Peyer's patch (tissue), 4 donors: ENCODE measurements around the gene KIAA0408. TPM values are rescaled to one million over a fixed set of nuclear protein-coding genes. Genes with fewer than 3 reads are reported as not detected.
A peak's percentile ranks its signal among the peaks of the same experiment; 100 is the strongest.

Experiments used
- DNase-seq, 3 donors: peaks; one replicate each; pipeline ENCODE4 v3.0.0-alpha.2; 2017 to 2019
- H3K27ac ChIP-seq, 4 donors: fragments of 200-600 bp; sonication (generic); one replicate each; pipeline ENCODE4 v1.5.1; 2016 to 2019
- H3K27me3 ChIP-seq, 2 donors: fragments of 200-600 bp; sonication (generic); one replicate each; pipeline ENCODE4 v1.5.1; 2019
- H3K36me3 ChIP-seq, 3 donors: fragments of 200-600 bp; sonication (generic); one replicate each; pipeline ENCODE4 v1.5.1; 2016 to 2019
- H3K4me1 ChIP-seq, 4 donors: fragments of 200-600 bp; sonication (generic); one replicate each; pipeline ENCODE4 v1.5.1; 2016 to 2019
- H3K4me3 ChIP-seq, 4 donors: fragments of 200-600 bp; sonication (generic); 1 replicate in 3 of 4; 2 replicates in 1 of 4; pipeline ENCODE4 v1.5.1; 2016 to 2019; ENCODE audit warnings: mild to moderate bottlenecking in 1 of 4
- H3K9me3 ChIP-seq, 4 donors: fragments of 200-600 bp; sonication (generic); one replicate each; pipeline ENCODE4 v1.5.1; 2016 to 2019; ENCODE audit warnings: mild to moderate bottlenecking in 1 of 4
- POLR2A ChIP-seq, 2 donors: fragments of 450-650 bp; IDR thresholded peaks; one replicate each; pipeline ENCODE4 v1.5.1; 2017; ENCODE audit warnings: antibody characterized with exemption in 2 of 2, mild to moderate bottlenecking in 2 of 2, moderate library complexity in 2 of 2
- total RNA-seq, 4 donors: library from RNA; depleted of rRNA; stranded (reverse); fragments of >200 nt; gene quantifications; one replicate each; pipeline ENCODE4 v1.1.0, GENCODE V29; 2016
- TF ChIP-seq, protein P1 (sequence below), 6 experiments: fragments of 450-650 bp in 4 of 6; fragments of 200-600 bp in 2 of 6; sonication (generic) in 1 of 6; IDR thresholded peaks; one replicate each; pipeline ENCODE4 v1.5.1; 2017 to 2019; ENCODE audit warnings: antibody characterized with exemption in 6 of 6, mild to moderate bottlenecking in 3 of 6, moderate library complexity in 1 of 6

KIAA0408 gene
- total RNA-seq, 4 donors from 2014 or later: 0.53 to 5.0 (median 3.8) TPM

DNA sequence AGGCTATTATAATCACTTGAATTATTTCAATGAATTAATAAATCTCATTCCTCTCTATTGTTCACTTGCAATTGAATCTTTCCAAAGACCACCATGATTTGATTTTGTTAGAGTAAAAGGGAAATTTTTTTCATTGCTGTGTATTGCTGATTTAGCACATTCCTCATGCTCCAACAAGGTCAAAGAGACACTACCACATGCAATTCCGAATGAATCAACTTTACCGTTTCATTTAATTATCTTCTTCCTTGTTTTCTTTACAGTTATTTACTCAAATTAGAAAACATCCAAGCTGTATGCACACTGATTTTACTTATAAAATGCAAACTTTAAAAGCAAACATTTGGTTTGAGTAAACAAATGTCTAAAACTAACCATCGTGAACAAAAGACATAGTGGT lies 967 bp downstream of the KIAA0408 start:
- no peaks in the 10 kb centered on the region for H3K9me3 ChIP-seq
- no peak for DNase-seq
- no peaks in the 10 kb centered on the region for H3K4me1 ChIP-seq
- TF ChIP-seq, protein P1, sequence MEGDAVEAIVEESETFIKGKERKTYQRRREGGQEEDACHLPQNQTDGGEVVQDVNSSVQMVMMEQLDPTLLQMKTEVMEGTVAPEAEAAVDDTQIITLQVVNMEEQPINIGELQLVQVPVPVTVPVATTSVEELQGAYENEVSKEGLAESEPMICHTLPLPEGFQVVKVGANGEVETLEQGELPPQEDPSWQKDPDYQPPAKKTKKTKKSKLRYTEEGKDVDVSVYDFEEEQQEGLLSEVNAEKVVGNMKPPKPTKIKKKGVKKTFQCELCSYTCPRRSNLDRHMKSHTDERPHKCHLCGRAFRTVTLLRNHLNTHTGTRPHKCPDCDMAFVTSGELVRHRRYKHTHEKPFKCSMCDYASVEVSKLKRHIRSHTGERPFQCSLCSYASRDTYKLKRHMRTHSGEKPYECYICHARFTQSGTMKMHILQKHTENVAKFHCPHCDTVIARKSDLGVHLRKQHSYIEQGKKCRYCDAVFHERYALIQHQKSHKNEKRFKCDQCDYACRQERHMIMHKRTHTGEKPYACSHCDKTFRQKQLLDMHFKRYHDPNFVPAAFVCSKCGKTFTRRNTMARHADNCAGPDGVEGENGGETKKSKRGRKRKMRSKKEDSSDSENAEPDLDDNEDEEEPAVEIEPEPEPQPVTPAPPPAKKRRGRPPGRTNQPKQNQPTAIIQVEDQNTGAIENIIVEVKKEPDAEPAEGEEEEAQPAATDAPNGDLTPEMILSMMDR (IDR thresholded peaks at IDR 0.05): no peak
- TF ChIP-seq POLR2A (IDR thresholded peaks at IDR 0.05): no peak
- no peaks in the 10 kb centered on the region for H3K36me3 ChIP-seq
- peak overlapping the region in 1 of 4 donors; percentile 33 for H3K4me3 ChIP-seq
- H3K27ac ChIP-seq: peak overlapping the region in 1 of 4 donors; percentile 75
- no peaks in the 10 kb centered on the region for H3K27me3 ChIP-seq

DNA sequence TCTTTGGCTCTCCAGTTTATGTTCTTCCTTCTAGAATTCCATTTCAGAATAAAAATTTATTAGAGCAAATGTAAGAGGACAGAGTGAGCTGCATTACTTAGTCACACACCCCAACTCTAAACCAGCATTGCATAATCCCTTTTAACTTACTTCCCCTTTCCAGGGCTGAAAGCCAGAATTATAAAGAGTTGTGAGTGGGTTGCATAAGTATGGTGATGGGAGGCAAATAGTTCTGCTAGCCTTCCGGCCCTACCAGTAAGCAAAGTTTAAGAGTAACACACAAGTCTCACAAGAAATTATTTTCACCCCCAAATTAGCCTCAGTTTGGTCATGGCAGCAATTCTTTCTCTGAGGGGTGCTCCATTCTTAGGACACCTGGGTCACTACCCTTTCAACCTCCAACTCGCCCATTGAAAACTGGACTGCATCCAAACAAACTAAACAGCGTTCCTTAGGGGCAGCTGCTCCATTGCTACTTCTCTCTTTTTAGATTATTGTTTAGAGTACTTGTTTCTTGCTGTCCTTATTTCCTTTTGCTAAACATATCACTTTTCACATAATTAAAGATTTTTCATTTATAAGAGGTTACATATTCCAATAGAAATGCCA lies 1.6 kb downstream of the KIAA0408 start:
- Histone ChIP-seq H3K4me1 (no peaks in the 10 kb centered on the region), H3K27ac (peak overlapping the region in 3 of 4 donors; percentile 6 to 75 (median 16)), H3K9me3 (no peaks in the 10 kb centered on the region), H3K4me3 (peak overlapping the region in 1 of 4 donors; percentile 33), H3K36me3 (no peaks in the 10 kb centered on the region), H3K27me3 (no peaks in the 10 kb centered on the region)
- TF ChIP-seq, protein P1 (IDR thresholded peaks at IDR 0.05): no peak
- no peak for TF ChIP-seq POLR2A (IDR thresholded peaks at IDR 0.05)
- DNase-seq: no peak

DNA sequence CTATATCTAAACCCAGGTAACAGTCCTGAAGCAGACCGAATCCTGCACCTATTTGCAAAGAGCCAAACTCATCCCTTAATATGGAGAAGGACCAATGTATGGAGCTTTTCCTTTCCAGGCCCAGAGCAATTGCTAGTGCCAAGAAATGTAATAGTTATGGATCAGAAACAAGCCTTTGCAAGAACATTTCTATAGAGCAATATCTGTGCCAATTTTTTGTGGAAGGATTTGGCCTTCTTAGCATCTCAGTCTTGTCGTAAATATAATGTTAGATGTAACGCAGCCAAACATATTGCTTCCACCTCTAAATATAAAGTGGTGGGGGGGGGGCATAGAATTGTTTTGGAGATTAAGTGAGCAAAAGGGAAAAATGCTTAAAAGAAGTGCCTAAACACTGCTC lies 2.7 kb downstream of the KIAA0408 start:
- no peaks in the 10 kb centered on the region for H3K36me3 ChIP-seq
- H3K4me1 ChIP-seq: no peaks in the 10 kb centered on the region
- H3K9me3 ChIP-seq: no peaks in the 10 kb centered on the region
- no peaks in the 10 kb centered on the region for H3K27me3 ChIP-seq
- DNase-seq: no peak
- peak overlapping the region in 2 of 4 donors; percentile 9 to 75 for H3K27ac ChIP-seq
- no peak overlapping the region for H3K4me3 ChIP-seq
- TF ChIP-seq, protein P1 (IDR thresholded peaks at IDR 0.05): no peak
- no peak for TF ChIP-seq POLR2A (IDR thresholded peaks at IDR 0.05)

DNA sequence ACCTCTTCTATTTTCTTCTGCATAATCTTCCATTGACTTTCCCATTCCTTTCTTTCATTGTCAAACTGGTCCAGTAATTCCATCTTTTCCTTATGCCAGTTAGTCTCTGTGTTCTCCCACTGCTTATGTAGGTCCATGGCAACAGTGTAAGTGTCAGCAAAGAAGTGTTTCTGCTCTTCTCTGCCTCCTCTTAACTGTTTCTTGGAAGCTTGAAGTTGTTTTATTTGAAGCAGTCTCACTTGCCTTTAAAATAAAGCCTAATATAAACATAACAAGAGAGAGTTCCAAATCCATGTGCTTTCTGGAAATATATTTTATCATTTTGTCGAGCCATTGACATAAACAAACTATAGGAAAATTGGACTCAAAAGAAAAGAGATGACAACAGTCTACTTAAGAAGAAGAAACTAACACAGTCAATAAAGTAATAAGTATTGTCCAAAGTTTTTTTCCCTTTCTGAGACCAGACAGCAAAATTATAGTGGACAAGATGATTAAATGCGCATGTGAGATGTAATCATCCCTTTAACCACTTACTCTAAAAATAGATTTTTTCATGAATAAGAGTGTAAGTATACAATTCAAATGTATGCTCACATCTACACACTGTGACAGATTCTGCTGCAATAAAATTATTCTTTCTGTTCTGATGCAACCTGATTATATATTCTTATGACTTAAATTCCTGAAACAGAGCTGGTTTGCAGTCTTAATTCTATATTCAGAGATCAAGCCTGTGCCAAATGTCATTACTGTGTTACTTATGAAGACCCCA lies 5.2 kb downstream of the KIAA0408 start:
- no peak overlapping the region for H3K27ac ChIP-seq

DNA sequence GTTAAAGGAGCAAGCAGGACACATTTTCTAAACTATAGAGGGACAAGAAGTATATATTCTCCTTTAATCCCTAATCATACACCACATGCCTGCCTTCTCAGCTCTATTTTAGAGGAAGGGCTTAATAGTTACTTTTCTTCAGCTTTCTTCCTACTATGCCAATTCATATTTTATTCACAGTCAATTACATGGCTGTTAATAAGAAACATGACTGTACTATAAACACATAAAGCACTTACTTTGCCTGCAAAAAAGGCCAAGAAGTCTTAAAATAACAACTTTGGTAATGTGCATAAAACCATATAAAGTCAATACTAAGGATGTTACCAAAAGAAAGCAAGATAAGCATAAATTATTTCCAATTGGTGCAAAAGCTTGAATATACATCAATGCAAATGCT lies 6.4 kb downstream of the KIAA0408 start:
- no peaks in the 10 kb centered on the region for H3K36me3 ChIP-seq
- DNase-seq: no peak
- no peaks in the 10 kb centered on the region for H3K27me3 ChIP-seq
- H3K9me3 ChIP-seq: no peaks in the 10 kb centered on the region
- no peaks in the 10 kb centered on the region for H3K4me1 ChIP-seq
- TF ChIP-seq POLR2A (IDR thresholded peaks at IDR 0.05): no peak
- TF ChIP-seq, protein P1 (IDR thresholded peaks at IDR 0.05): no peak
- H3K27ac ChIP-seq: no peak overlapping the region
- no peak overlapping the region for H3K4me3 ChIP-seq

More for the DNA sequence above, 5.2 kb downstream of the KIAA0408 start:
- no peaks in the 10 kb centered on the region for H3K9me3 ChIP-seq
- TF ChIP-seq, protein P1 (IDR thresholded peaks at IDR 0.05): no peak
- TF ChIP-seq POLR2A (IDR thresholded peaks at IDR 0.05): no peak
- no peak for DNase-seq
- H3K4me3 ChIP-seq: no peak overlapping the region
- H3K36me3 ChIP-seq: no peaks in the 10 kb centered on the region
- H3K27me3 ChIP-seq: no peaks in the 10 kb centered on the region
- H3K4me1 ChIP-seq: no peaks in the 10 kb centered on the region
